Right hindlimb (tissue), 1 donor: ENCODE measurements around the gene NREP.

ENCODE experiments used
- DNase-seq: peaks from one replicate; pipeline ENCODE4 v3.0.0-alpha.2; 2018

The NREP gene

DNA sequence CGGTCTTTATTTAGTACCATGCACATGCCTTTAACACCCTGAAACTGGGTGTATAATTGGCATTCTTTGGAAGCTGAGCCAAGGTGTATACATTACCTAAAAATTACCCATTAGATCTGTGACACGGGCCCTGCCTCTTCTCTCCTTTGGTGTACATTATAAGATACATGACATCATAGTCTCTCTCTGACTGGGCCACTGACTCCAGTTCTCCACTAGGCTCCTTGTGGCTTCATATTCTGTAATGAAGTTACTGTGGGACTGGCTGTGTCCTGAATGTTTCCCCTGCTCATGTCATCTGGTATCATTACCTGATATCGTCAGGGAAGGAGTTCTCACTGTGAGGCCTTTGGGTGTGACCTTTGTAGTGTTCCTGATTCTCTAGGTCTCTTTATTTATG lies 65.5 kb downstream of the NREP start:
- no peak for DNase-seq

DNA sequence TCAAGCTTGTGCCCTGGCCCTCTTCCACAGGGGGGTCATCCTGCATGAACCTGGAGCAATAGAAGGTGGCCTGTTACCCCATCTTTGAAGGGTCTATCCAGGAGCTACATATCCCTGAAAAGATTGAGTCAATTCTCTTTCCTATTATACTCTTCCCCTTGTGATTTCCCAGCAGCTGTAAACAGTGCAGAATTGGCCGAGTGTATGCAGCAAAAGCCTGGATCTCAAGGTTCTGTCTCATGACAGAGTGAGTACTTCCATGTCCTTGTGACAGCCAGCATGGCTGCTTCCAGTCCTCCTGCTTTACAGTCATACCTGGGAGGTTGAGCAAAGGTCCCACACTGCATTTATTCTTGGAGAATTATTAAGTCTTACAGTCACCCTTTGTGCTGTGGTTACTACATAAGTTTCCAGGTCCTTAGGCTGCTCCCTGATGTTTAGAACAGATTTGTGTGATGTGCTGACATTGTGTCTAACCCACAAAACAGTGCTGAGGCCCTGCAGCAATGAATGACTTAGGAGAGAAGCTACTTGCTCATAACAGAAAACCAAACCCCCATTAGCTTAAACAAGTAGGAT lies 67.5 kb downstream of the NREP start:
- DNase-seq: no peak

DNA sequence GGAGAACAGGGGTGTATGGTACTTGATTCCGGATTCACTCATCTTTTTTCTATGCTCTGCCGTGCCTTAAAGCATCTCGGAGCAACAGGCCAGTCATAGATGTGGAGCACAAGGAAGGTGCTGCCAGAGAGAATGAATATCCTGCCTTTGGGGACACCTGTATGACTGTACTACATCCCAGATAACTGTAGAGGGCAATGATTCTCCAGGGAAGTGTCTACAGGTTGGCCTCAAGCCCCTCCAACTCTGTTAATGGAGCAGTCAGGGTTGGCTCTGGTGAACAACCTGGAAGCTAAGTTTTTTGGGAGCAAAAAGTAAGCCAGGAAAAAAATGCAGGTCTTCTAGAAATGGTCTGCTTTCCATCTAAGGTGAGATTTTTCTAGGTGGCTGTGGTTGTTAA lies 71.0 kb downstream of the NREP start:
- no peak for DNase-seq

- no peak for DNase-seq
Measured at GRCh38 chr5:111682641-111683040, 74.4 kb downstream of the NREP start.

DNA sequence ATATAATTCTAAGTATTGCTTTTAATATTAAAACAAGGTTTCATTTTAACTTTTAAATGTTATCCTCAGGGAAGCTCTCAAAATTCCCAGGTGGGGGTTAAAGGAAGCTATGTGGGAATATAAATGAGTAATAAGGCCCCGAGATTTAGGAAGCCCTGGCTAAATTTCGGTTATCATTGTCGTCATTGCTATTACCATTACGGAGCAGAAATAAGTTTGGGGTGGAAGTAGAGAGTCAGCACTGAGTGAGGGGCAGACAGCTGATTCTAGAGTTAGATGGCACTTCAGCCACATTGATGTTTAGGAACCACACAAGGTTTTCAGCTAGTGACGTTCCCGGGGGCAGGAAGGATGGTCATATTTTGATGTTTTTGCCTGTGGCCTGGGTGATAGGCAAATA lies 74.9 kb downstream of the NREP start:
- DNase-seq: no peak

GRCh38 chr5:111681414-111682120 lies 75.4 kb downstream of the NREP start:
- DNase-seq: peak; percentile 27

DNA sequence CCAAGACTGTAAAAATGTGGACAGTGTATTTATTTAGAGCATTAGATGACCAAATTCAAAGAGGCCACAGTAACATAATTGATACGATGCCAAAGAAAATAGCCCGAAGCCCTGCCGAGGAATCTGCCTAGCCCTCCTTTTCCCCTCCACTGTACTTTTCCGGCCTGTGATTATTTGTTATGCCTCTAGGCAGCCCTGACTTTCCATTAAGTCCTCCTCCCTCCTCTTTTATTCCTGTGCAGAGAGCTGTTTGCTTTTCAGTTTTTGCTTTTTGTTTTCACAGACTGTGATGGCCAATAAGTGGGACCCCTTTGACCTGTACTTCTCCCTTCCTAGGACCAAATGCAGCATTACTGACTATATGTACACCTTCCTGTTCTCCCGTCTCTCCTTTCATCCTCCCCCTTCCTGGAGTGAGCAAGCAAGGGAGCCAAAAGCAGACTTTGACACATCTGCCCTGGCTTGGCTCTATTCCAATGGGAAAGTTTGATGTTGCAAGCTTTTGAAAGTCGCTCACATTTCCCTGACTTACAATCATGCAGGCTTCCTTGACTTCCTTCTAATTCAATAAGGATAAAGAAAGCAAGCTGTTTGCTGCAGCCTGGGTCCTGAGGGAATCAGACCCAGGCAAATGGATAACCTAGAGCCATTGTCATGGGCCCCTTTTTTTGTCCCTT lies 76.1 kb downstream of the NREP start:
- peak; percentile 88 for DNase-seq

DNA sequence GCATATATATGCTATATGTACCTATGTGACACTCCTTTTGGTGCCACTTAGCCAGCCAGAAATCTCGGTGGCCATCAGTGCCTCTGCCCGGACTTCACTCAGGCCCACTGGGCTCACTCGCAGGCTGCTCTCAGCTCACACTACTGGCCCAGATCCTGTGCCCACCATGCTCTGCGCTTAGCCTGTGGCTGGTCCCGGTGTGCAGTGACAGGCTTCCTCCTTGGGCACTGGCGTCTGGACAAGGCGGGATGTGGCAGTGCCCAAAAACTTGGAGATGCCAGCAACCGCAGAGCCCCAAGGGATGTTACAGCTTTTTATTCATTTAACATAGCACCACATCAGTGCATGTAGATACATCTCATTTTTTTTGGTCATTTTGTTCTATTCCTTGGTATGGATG lies 77.4 kb downstream of the NREP start:
- DNase-seq: no peak
